HFF-Myc (cell line): ENCODE results near the gene KIRREL3.

Experiments used
- DNase-seq: peaks from one replicate; pipeline ENCODE4 v3.0.0-alpha.2; 2011; ENCODE audit warnings: low read depth; ENCODE audit errors: extremely low read depth
- H3K4me3 ChIP-seq: replicated peaks from 2 replicates; pipeline ENCODE4 v1.5.1; 2011; ENCODE audit warnings: low read depth, mild to moderate bottlenecking, control low read depth, low read length
- TF ChIP-seq, protein P1 (sequence below): IDR thresholded peaks from 2 replicates; pipeline ENCODE4 v1.5.1; 2012; ENCODE audit warnings: mild to moderate bottlenecking, low read depth, low read length, control low read depth; ENCODE audit errors: missing control alignments

KIRREL3 gene

DNA sequence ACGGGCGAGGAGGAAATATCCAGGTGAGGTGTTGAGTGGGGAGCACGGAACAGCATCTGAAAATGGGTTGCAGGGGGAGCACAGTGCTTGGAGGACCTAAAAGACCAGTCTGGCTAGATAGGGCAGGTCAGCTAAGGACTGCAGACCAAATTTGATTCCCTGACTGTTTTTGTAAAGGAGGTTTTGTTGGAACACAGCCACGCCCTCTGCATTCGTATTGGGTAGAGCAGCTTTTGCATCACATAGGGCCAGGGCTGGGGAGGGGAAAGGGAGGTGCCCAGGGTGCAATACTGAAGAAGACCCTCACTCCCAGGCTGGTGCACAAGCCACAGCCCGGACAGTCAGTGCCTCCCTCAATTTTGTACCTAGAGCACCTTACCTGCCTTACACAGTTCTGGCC lies 286.8 kb downstream of the KIRREL3 start:
- TF ChIP-seq, protein P1, sequence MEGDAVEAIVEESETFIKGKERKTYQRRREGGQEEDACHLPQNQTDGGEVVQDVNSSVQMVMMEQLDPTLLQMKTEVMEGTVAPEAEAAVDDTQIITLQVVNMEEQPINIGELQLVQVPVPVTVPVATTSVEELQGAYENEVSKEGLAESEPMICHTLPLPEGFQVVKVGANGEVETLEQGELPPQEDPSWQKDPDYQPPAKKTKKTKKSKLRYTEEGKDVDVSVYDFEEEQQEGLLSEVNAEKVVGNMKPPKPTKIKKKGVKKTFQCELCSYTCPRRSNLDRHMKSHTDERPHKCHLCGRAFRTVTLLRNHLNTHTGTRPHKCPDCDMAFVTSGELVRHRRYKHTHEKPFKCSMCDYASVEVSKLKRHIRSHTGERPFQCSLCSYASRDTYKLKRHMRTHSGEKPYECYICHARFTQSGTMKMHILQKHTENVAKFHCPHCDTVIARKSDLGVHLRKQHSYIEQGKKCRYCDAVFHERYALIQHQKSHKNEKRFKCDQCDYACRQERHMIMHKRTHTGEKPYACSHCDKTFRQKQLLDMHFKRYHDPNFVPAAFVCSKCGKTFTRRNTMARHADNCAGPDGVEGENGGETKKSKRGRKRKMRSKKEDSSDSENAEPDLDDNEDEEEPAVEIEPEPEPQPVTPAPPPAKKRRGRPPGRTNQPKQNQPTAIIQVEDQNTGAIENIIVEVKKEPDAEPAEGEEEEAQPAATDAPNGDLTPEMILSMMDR, result no peak
- H3K4me3 ChIP-seq, result no peak overlapping the region
- no peak for DNase-seq

DNA sequence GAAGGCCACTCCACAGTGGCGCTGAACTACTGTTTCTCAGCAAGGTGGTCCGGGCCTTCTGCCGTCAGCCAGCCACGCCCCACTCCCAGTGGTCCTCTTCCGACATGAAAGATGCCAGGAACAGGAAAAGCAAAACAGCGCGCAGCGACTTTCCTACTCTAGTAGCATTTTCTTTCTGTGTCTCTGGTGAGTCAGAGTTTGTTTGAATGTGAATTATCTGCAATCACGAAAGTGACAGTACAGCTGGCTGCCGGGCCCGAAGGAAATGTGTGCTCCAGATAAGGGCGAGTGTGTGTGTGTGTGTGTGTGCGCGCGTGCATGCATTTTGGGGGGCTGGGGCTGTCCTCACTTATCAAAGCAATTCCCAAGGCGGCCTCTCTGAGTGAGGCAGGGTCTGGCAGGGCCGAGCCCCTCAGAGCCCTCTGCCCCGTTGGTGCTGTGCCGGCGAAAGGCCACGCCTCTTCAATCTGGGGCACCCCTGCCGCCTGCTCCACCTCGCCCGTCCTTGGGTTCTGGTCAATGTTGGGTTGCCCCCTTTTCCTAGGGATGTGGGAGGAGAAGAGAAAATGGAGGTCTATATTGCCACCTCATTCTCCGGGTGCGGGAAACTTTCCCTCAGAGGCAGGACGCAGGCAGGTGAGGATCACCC lies 288.5 kb downstream of the KIRREL3 start:
- no peak overlapping the region for H3K4me3 ChIP-seq
- DNase-seq, result no peak
- TF ChIP-seq, protein P1, result no peak

DNA sequence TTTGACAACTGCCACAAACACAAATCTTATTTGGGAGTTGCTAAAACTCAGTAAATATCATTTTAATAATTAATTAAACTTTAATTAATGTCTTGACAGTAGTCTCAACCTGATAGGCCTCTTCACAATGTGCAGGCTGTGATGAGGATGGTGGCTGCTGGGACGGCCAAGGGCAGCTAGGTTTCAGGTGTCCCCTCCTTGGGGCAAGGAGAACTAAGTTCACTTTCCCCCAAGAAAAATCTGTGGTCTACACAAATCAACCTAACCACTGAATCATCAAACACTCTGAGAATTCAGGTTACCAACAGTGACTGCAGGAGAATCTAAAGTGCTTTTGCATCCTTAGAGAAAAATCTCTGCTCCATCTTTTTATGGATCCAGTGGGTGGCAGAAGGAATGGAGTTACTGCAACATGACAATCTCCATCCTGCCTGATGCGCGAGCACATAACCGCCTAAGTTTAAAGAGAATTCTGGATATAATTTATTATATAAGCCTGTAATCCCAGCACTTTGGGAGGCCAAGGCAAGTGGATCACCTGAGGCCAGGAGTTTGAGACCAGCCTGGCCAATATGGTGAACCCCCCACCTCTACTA lies 289.7 kb downstream of the KIRREL3 start:
- TF ChIP-seq, protein P1, result no peak
- H3K4me3 ChIP-seq, result no peak overlapping the region
- DNase-seq, result no peak

DNA sequence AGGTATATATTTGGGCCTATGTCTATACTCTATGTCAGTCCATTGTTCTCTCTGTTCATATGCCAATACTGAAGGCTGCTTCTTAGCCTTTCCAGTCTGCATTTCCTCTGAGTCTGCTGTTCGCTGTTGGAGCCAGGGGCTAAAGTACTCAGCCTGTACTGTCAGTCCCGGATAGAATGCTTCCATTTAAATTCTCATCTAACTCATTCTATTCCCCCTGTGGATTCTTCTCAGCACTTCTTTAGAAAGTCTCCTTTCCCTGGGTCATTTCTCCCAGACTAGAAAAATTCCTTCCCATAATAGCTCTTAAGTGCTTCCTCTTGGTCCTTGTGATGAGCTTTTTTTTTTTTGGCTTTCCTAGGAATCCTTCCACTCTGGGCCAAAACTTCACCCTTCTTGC lies 293.1 kb downstream of the KIRREL3 start:
- H3K4me3 ChIP-seq, result no peak overlapping the region
- DNase-seq, result no peak
- TF ChIP-seq, protein P1, result no peak

DNA sequence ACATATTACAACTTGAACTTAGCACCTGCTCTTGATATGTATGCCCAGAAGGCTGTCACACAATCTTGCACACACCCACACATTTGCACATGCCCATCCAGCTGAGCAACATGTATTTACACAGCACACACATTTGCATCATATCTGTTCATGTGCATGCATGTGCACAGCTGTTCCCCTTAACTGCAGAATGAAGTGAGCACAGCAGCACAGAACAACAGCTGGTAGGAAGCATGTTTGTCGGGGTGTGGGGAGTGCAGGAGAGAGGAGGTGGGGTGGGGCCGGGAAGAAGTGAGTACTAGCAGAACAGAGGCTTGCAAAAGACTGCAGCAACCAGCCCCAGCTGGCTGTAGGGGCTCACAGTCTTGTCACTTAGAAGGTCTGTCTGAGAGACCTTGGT lies 296.5 kb downstream of the KIRREL3 start:
- no peak overlapping the region for H3K4me3 ChIP-seq
- TF ChIP-seq, protein P1, result no peak
- DNase-seq, result no peak

DNA sequence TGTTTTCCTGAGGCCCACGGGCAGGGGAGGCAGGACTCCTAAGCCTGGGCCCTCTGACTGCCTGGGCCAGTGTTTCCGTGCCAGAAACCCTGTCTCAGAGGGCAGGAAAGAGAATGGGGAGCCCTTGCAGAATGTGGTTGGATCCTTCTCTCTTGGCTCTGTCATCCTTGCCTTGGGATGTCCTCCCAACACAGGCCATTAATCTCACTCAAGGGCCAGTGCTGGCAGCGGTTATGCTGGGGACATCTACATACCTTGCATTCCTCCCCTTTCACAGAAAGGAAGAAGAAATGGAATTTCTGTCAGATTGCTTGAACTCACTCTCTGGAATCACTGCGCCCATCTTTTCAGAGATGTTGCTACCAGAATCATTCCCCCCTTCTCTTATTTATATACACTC lies 296.9 kb downstream of the KIRREL3 start:
- no peak overlapping the region for H3K4me3 ChIP-seq
- DNase-seq, result no peak
- TF ChIP-seq, protein P1, result no peak
